IMR-90 (cell line): ENCODE measurements around the gene NSD2.

Experiments used
- BHLHE40 ChIP-seq: fragments of 150-350 bp; IDR thresholded peaks from 2 replicates; pipeline ENCODE4 v1.6.1; 2016; ENCODE audit warnings: mild to moderate bottlenecking, low read depth, low read length
- CEBPB ChIP-seq: IDR thresholded peaks from 2 replicates; pipeline ENCODE4 v1.6.1; 2012; ENCODE audit warnings: low read depth, low read length, improper control_type of control experiment
- CHD1 ChIP-seq: IDR thresholded peaks from 2 replicates; pipeline ENCODE4 v1.6.1; 2012; ENCODE audit warnings: low read depth, low read length, improper control_type of control experiment
- FOS ChIP-seq: fragments of 150-350 bp; IDR thresholded peaks from 2 replicates; pipeline ENCODE4 v1.6.1; 2016; ENCODE audit warnings: low read depth, low read length
- POLR2A ChIP-seq: IDR thresholded peaks from 2 replicates; pipeline ENCODE4 v1.6.1; 2012; ENCODE audit warnings: mild to moderate bottlenecking, low read depth, low read length
- RAD21 ChIP-seq: IDR thresholded peaks from 2 replicates; pipeline ENCODE4 v1.6.1; 2012; ENCODE audit warnings: low read length, improper control_type of control experiment
- RCOR1 ChIP-seq: IDR thresholded peaks from 2 replicates; pipeline ENCODE4 v1.6.1; 2012; ENCODE audit warnings: mild to moderate bottlenecking, low read length, improper control_type of control experiment; ENCODE audit not compliant: insufficient replicate concordance
- RFX5 ChIP-seq: IDR thresholded peaks from 2 replicates; pipeline ENCODE4 v1.8.0; 2012; ENCODE audit warnings: low read depth, mild to moderate bottlenecking, low read length, moderate library complexity
- SMC3 ChIP-seq: fragments of 150-350 bp; IDR thresholded peaks from 2 replicates; pipeline ENCODE4 v1.6.1; 2016; ENCODE audit warnings: low read depth, mild to moderate bottlenecking, antibody characterized with exemption, low read length, moderate library complexity
- TF ChIP-seq, protein P1 (sequence below): fragments of 150-350 bp; IDR thresholded peaks from 2 replicates; pipeline ENCODE4 v1.6.1; 2016; ENCODE audit warnings: low read depth, mild to moderate bottlenecking, low read length, moderate library complexity, borderline replicate concordance
- TF ChIP-seq, protein P2 (sequence below): conservative IDR thresholded peaks from 2 replicates; pipeline ENCODE4 v1.5.1; 2012; ENCODE audit warnings: mild to moderate bottlenecking, low read depth, low read length, improper control_type of control experiment
- TF ChIP-seq, protein P3 (sequence below): fragments of 150-350 bp; IDR thresholded peaks from 2 replicates; pipeline ENCODE4 v1.6.1; 2017; ENCODE audit warnings: mild to moderate bottlenecking, antibody characterized with exemption, low read length, low read depth

DNA sequence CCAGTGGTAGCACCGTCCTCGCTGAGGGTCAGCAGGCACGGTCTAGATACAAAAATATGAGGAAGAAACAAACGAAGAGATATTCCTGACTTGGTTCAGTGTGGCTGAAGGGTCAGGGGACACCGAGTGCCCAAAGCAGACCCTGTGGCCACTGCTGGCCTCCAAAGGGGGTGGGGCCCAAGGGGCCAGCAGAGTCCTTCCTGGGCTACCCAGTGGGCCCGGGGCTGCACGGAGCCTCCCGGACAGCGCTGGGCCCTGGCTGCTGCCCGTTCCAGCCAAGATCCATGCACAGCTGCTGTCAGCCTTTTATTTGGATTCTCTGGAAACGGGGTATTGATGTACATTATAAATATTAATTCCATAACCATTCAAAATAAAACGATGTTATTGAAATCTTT lies 117.1 kb downstream of the NSD2 start:
- no peak for TF ChIP-seq BHLHE40
- TF ChIP-seq, protein P1, sequence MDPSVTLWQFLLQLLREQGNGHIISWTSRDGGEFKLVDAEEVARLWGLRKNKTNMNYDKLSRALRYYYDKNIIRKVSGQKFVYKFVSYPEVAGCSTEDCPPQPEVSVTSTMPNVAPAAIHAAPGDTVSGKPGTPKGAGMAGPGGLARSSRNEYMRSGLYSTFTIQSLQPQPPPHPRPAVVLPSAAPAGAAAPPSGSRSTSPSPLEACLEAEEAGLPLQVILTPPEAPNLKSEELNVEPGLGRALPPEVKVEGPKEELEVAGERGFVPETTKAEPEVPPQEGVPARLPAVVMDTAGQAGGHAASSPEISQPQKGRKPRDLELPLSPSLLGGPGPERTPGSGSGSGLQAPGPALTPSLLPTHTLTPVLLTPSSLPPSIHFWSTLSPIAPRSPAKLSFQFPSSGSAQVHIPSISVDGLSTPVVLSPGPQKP = no peak
- TF ChIP-seq POLR2A = no peak
- TF ChIP-seq, protein P2, sequence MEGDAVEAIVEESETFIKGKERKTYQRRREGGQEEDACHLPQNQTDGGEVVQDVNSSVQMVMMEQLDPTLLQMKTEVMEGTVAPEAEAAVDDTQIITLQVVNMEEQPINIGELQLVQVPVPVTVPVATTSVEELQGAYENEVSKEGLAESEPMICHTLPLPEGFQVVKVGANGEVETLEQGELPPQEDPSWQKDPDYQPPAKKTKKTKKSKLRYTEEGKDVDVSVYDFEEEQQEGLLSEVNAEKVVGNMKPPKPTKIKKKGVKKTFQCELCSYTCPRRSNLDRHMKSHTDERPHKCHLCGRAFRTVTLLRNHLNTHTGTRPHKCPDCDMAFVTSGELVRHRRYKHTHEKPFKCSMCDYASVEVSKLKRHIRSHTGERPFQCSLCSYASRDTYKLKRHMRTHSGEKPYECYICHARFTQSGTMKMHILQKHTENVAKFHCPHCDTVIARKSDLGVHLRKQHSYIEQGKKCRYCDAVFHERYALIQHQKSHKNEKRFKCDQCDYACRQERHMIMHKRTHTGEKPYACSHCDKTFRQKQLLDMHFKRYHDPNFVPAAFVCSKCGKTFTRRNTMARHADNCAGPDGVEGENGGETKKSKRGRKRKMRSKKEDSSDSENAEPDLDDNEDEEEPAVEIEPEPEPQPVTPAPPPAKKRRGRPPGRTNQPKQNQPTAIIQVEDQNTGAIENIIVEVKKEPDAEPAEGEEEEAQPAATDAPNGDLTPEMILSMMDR = no peak
- TF ChIP-seq RFX5 = no peak
- TF ChIP-seq CEBPB = no peak
- no peak for TF ChIP-seq RCOR1
- TF ChIP-seq, protein P3, sequence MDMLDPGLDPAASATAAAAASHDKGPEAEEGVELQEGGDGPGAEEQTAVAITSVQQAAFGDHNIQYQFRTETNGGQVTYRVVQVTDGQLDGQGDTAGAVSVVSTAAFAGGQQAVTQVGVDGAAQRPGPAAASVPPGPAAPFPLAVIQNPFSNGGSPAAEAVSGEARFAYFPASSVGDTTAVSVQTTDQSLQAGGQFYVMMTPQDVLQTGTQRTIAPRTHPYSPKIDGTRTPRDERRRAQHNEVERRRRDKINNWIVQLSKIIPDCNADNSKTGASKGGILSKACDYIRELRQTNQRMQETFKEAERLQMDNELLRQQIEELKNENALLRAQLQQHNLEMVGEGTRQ = no peak
- TF ChIP-seq RAD21 = no peak
- TF ChIP-seq FOS = no peak
- TF ChIP-seq SMC3 = no peak
- TF ChIP-seq CHD1 = no peak
